GDM1 (cell line): ENCODE results near the gene HMG20B.
"Not testable (repeated sequence)": the region's sequence is repeated elsewhere in the genome, so short reads cannot be mapped to it uniquely, and the experiment has no call there.

ENCODE experiments used
- DNase-seq: peaks from one replicate; lab custom pipeline; 2025; lab: John Stamatoyannopoulos, UW

The HMG20B gene

DNA sequence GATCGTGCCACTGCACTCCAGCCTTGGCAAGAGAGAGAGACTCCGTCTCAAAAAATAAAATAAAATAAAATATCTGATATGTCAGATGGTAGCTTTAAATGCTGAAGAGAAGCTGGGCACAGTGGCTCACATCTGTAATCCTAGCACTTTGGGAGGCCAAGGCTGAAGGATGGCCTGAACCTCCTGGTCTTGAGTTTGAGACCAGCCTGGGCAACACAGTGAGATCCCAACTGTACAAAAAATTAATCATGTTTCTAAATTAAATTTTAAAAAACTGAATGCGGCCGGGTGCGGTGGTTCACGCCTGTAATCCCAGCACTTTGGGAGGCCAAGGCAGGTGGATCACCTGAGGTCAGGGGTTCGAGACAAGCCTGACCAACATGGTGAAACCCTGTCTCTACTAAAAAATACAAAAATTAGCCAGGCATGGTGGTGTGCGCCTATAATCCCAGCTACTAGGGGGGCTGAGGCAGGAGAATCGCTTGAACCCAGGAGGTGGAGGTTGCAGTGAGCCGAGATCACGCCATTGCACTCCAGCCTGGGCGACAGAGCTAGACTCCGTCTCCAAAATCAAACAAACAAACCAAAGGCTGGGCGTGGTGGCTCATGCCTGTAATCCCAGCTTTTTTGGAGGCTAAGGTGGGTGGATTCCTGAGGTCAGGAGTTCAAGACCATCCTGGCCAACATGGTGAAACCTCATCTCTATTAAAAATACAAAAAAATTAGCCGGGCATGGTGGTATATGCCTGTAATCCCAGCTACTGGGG is 11.5 kb downstream of the HMG20B start:
- DNase-seq, result not testable (repeated sequence)

DNA sequence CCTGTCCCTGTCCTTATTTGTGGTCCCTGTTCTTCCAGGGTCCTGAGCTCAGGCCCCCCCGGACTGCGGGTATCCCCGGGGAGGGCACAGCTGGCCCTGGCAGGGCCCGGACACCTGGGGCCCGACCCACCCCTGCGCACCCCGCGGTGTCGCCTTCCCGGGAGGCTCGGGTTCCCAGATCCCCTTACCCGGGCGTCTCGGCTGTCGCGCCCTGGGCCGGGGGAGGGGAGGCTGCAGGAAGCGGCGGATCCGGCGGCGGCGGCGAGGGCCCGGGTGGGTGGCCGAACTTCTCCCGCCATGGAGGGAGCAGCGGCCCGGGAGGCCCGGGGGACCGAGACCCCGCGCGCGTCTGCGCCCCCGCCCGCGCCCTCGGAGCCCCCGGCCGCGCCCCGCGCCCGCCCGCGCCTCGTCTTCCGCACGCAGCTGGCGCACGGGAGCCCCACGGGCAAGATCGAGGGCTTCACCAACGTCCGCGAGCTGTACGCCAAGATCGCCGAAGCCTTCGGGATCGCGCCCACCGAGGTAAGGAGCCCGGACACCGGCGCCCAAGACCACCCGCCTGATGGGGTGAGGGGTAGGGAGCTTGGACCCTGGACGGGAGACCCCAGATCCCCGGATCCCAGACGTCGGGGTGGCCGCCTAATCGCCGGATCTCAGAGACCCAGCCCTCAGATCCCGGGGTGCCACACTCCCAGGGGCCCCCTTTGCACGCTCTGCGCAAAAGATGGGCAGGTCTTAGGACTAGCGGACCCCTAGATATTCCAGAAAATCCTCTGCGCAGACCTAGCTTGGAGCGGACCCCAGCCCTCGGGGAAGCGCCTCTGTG is 12.8 kb downstream of the HMG20B start, which contains the start of gene GIPC3:
Gene GIPC3 (plus strand): TSS at position 178 of the 826 bp plus-strand sequence. CDS start 120 bp downstream, at position 298.
- DNase-seq, result peak; percentile 21

- DNase-seq, result peak; percentile 30
Measured at GRCh38 chr19:3586127-3586626, 13.4 kb downstream of the HMG20B start.

DNA sequence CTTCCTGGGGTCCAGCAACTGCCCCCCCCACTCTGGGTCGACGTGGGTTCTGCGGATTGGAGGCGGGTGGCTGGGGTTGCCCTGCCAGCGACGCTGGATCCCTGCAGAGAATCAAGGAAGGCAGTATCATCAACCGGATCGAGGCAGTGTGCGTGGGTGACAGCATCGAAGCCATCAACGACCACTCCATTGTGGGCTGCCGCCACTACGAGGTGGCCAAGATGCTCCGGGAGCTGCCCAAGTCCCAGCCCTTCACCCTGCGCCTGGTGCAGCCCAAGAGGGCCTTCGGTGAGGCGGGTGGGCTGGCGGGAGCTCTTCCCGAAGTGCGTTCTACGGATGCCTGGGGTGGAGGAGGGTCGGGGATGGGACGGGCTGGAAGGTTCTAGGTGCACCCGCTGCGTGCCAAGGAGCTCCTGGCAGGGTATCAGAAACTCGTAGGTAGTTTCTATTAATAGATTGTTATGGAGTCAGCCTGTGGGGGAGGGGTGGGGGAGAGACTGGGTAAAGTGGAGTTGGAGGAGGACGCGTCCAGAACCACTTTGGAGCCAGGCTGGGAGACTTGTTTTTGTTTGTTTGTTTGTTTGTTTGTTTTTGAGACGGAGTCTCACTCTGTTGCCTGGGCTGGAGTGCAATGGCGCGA is 14.1 kb downstream of the HMG20B start:
- DNase-seq, result no peak

DNA sequence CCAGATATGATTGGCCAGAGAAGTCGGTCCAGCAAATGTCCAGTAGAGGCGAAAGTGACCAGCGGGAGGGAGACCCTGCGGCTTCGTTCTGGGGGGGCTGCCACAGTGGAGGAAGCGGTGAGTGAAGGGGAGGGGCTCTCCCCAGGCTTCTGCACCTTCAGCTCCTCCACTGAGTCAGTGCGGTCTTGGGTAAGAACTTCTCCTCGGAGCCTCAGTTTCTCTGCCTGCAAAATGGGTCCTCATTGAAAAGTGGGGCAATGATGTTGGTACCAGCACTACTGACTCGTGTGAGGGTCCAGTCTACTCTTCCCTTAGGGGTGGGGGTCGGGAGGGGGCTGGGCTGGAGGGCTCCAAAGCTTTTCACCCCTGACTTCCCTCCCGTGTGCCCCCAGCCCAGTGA is 16.7 kb downstream of the HMG20B start:
- no peak for DNase-seq

GRCh38 chr19:3589949-3590348 is 17.2 kb downstream of the HMG20B start:
- DNase-seq, result no peak

DNA sequence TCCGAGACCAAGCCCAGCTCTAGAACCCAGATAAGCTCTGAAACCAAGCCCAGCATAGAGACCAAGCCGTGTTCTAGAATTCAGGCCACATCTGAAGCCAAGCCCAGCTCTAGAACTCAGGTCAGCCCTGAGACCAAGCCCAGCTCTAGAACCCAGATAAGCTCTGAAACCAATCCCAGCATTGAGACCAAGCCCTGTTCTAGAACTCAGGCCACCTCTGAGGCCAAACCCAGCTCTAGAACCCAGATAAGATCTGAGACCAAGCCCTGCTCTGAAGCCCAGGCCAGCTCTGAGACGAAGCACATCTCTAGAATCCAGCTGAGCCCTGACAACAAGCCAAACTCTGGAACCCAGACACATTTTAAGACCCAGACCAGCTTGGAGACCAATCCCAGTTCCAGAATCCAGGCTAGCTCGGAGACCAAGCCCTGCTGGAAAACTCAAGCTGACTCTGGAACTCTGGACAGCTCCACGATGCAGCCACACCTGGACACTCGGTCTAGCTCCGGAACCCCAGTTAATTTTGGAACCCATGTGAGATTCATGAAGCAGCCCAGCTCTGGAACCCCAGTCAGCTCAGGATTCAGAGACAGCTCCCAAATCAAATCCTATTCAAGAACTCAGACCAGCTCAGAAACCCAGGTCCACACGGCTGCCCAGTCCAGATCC is 18.4 kb downstream of the HMG20B start:
- no peak for DNase-seq

DNA sequence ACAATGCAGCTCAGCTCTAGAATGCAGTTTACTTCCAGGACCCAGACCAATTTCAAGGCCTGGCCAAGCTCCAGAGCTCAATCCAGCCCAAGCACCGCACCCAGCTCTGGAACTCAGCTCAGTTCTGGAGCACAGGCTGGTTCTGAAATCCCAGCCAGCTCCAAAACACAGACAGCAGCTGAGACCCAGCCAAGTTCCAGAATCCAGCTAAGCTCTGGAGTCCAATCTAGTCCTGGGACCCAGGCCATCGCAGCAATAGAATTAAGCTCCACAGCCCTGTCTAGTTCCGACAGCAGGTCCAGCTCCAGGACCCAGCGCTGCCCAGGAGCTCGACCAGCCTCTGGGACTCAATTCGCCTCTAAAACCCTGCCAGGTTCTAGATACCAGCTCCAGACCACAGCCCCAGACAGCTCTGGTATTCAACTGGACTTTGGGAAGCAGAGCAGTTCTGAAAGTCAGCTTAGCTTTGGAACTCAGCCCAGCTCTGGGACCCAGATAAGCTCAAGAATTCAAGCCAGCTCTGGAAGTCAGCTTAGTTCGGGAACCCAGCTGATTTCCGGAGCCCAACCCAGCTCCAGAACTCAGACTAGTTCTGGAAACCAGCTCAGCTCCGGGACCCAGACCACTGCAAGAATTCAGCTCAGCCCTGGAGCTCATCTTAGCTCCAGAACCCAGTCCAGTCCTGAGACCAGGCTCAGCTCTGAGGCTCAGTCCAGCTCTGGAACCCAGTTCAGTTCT is 19.3 kb downstream of the HMG20B start:
- DNase-seq, result no peak

DNA sequence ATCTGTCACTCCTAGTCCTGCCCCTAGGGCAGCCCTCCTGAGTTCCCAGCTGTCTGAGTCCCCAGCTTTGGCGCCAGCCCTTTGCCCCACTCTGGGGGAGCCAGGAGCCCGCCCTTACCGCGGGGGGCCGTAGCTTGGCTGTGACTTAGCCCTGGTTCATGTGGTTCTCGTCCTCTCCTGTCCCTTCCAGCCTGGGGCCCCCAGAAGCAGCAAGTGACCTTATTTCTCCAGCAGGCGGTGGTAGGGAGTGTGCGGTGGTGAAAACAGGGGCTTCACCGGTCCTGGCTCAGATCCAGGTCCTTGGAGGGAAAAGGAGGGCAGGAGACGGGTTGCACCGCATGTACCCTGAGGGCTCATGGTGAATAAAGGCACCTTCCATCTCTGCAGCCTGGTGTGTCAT is 20.4 kb downstream of the HMG20B start:
- no peak for DNase-seq

DNA sequence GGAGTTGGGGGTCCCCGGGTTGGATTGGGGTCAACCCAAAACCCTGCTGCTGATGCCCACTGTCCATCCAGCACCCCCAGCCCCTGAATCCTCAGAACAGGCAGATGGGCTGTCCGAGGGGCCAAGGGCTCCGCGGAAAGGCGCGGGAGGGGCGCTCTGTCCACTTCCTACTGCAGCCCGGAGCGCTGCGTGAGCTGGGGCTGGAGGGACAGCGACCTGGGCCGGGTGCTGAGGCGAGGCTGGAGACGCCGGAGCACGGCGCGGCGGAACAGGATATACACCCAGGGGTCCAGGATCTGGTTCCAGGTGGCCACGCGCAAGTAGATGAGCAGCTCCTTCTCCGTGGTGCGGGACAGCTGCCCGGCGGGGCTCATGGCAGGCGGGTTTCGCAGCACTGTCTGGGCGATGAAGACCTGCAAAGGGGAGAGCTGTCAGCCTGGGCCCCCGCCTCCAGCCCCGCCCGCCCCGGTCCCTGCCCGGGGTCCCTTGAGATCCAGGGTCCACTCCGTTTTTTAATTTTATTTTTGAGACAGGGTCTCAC is 22.8 kb downstream of the HMG20B start:
- DNase-seq, result no peak

GRCh38 chr19:3599776-3600187 is 27.0 kb downstream of the HMG20B start:
- no peak for DNase-seq

DNA sequence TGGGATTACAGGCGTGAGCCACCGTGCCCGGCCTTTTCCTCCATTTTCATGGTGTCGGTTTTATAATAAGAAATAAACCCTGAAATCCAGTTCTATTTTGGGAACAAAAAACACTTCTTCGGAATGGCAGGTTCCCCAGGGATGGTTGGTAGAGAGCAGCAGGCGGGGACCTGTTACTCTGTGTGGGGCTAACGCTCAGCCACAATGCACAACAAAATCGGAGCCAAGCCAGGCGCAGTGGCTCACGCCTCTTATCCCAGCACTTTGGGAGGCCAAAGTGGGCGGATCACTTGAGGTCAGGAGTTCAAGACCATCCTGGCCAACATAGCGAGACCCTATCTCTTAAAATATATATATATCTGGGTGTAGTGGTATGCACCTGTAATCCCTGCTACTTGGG is 28.3 kb downstream of the HMG20B start:
- no peak for DNase-seq

- no peak for DNase-seq
Measured at GRCh38 chr19:3603121-3603811, 30.5 kb downstream of the HMG20B start.

GRCh38 chr19:3604227-3604986 is 31.7 kb downstream of the HMG20B start:
- no peak for DNase-seq

- no peak for DNase-seq
Measured at GRCh38 chr19:3604987-3605343, 32.2 kb downstream of the HMG20B start.

GRCh38 chr19:3605361-3605760 is 32.6 kb downstream of the HMG20B start:
- no peak for DNase-seq

DNA sequence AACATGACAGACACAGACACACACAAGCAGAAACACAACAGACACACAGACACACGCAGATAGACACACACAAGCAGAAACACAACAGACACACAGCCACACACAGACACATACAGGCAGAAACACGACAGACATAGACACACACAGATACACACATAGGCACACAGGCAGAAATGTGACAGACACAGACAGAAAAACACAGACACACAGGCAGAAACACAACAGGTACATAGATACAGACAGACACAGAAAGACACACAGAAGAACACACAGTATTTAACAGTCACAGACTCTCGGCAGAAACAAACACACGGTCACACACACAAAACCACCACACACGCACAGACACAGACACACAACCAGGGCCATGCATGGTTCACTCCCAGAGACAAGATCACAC is 33.0 kb downstream of the HMG20B start:
- DNase-seq, result no peak

DNA sequence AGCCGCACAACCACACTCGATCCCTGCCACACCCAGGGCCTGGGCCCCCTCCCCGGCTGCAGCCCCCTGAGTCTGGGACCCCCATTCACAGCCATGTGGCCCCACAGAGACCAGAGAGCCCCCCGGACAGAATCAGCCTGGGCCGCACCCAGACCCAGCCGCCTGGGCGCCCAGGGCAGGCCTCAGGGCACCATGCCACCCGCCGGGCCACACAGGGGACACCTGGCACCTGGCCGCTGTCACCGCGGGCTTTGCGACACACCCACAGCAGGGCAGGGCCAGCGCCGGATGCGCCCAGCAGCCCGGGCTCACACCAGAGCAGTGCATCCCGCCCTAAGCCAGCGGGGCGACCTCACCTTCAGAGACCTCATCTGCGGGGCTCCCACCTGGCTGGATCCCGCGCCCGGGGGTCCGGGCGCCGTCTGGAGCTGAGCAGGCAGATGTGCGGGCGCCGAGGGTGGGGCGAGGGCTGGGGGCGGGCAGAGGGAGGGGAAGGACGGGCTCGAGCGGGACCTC is 33.5 kb downstream of the HMG20B start:
- DNase-seq, result no peak

- DNase-seq, result peak; percentile 41
Measured at GRCh38 chr19:3606690-3607289, 34.0 kb downstream of the HMG20B start, which contains the start of gene TBXA2R. Gene TBXA2R, minus strand, starts transcription at chr19:3606875. Its CDS starts 6,241 bp downstream, at chr19:3600634.
